NOMO-1 treated with dmso at 0.1 percent for 144 hours (cell line): ENCODE data around the gene CAMK1D.
"Not testable (repeated sequence)": the region's sequence is repeated elsewhere in the genome, so short reads cannot be mapped to it uniquely, and the experiment has no call there.

Source experiments
- DNase-seq: peaks from one replicate; lab custom pipeline; 2025; ENCODE audit not compliant: unreplicated experiment; lab: John Stamatoyannopoulos, UW

CAMK1D gene

DNA sequence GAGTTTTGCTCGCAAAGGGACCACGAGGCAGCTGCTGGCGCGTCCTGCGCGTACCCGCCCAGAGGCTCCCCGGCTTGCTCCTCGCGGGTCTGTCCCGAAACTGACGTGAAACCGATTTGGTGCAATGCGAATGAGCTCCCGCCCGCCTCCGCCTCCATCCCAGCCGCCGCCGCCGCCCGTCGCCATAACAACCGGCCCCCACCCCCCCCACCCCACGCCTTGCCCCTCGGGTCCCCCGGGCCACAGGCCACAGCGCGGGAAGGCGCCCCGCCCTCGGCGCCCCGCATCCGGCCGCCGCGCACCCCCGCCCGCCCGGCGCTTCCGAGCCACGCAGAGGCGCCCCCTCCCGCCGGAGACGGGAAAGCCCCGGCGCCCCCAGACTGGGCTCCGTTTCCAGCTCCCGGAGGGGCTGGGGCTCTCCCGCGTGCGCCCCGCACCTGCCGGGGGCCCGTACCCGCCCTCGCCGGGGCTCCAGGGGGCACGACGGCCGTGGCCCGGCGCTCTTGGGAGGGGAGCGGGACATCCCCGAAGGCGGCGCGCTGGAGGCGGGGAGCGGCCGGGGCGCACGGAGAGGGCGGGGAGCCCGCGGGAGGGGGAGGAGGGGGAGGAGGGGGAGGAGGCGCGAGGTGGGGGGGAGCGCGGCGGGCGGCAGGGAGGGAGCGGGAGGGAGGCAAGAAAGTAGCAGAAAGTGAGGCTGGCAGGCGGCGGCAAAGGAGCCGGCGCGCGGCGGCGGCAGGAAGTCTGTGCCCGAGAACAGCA is at the start of gene CAMK1D:
Gene CAMK1D (plus strand): TSS at position 678 of the 759 bp plus-strand sequence.
- DNase-seq = peak; percentile 88

DNA sequence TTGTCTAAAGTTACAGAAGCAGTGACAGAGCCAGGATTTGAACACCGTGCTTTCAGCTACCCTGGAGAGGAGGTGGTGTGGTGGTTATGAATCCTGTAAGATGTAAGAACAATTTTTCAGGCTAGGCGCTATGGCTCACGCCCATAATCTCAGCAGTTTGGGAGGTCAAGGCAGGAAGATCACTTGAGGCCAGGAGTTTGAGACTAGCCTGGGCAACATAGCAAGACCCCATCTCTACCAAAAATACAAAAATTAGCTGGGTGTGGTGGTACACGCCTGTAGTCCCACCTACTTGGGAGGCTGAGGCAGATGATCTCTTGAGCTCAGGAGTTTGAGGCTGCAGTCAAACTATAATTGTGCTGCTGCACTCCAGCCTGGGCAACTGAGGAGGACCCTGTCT is 48.3 kb upstream of the CAMK1D start:
- DNase-seq = not testable (repeated sequence)

DNA sequence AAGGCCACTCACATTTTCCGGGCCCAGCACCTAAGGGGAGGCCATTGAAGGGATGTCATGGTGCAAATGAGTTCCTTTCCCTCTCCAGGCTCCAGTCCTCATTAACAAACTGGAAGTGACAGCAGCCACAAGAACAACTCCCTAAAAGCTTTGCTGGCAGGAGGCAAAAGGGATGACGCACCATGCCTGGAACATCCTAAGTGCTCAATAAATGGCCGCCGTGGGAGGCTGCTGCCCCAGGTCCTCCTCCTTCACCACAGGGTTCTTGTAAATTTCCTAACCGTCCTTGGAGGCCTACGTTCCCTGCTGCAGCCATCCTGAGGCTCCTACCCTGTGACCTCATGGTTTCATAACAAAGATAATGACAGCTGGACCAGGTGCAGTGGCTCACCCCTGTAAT is 41.3 kb upstream of the CAMK1D start:
- no peak for DNase-seq

GRCh38 chr10:12308736-12309375 is 40.5 kb upstream of the CAMK1D start:
- DNase-seq = no peak

DNA sequence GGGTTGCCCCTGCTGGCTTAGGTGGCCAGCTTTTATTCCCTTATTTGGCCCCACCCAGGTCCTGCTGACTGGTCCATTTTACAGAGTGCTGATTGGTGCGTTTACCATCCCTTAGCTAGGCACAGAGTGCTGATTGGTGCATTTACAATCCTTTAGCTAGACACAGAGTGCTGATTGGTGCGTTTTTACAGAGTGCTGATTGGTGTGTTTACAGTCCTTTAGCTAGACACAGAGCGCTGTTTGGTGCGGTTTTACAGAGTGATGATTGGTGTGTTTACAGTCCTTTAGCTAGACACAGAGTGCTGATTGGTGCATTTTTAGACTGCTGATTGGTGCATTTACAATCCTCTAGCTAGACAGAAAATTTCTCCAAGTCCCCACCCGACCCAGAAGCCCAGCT is 39.6 kb upstream of the CAMK1D start:
- not testable (repeated sequence) for DNase-seq

- no peak for DNase-seq
These were observed 34.5 kb upstream of the CAMK1D start for GRCh38 chr10:12314836-12315235.

GRCh38 chr10:12319076-12319475 is 30.3 kb upstream of the CAMK1D start:
- no peak for DNase-seq

- DNase-seq = no peak
These were observed 28.5 kb upstream of the CAMK1D start for GRCh38 chr10:12320892-12321291.

DNA sequence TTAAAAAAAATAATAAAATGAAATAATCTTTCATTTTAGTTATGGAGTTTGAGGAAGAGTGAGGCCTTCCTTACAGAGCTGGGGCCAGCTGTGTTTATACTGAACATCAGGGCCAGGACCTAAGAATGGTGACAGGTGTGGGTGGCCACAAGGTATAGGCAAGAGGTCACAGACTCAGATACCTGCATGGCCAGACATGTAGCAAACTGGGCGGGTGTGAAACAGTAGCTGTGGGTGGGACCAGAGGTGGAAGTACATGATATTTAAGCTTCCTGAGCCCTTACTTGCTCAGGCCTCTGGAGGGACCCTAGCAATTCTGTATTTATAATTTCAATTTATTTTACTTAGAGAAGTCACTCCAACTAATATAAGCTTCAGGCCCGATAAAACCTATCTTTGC is 27.7 kb upstream of the CAMK1D start:
- DNase-seq = no peak

- DNase-seq = no peak
These were observed 26.7 kb upstream of the CAMK1D start for GRCh38 chr10:12322583-12323131.

GRCh38 chr10:12324530-12324929 is 24.8 kb upstream of the CAMK1D start:
- DNase-seq = no peak

- DNase-seq = no peak
These were observed 22.3 kb upstream of the CAMK1D start for GRCh38 chr10:12327074-12327473.

DNA sequence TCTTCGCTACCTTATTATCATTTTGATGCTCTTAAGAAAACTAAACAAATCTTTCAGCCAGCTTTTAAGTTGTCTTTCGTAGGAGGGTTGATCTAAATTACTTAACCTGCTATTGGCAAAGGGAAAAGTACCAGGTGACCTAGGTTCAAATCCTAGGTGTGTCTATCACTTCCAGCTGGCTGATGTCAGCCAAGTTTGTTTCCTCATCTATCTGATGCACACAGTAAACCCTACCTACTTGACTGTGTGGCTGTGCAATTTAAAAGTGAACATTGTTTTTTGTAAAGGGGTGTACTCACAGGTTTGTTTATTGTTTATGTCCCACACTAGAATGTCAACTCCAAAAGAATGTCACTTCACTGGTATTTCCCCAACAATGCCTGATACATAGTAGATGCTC is 21.9 kb upstream of the CAMK1D start:
- DNase-seq = no peak

DNA sequence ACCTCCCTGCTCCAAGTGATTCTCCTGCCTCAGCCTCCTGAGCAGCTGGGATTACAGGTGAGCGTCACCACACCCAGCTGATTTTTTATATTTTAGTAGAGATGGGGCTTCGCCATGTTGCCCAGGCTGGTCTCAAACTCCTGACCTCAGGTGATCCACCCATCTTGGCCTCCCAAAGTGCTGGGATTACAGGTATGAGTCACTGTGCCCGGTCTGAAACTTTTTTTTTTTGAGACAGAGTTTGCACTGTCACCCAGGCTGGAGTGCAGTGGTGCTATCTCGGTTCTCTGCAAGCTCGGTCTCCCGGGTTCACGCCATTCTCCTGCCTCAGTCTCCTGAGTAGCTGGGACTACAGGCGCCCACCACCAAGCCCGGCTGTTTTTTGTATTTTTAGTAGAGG is 21.0 kb upstream of the CAMK1D start:
- not testable (repeated sequence) for DNase-seq

- no peak for DNase-seq
These were observed 16.6 kb upstream of the CAMK1D start for GRCh38 chr10:12332572-12333379.

- peak; percentile 44 for DNase-seq
These were observed 15.8 kb upstream of the CAMK1D start for GRCh38 chr10:12333380-12334185.

- DNase-seq = no peak
These were observed 15.2 kb upstream of the CAMK1D start for GRCh38 chr10:12334186-12334530.

GRCh38 chr10:12335169-12335568 is 14.2 kb upstream of the CAMK1D start:
- DNase-seq = not testable (repeated sequence)

DNA sequence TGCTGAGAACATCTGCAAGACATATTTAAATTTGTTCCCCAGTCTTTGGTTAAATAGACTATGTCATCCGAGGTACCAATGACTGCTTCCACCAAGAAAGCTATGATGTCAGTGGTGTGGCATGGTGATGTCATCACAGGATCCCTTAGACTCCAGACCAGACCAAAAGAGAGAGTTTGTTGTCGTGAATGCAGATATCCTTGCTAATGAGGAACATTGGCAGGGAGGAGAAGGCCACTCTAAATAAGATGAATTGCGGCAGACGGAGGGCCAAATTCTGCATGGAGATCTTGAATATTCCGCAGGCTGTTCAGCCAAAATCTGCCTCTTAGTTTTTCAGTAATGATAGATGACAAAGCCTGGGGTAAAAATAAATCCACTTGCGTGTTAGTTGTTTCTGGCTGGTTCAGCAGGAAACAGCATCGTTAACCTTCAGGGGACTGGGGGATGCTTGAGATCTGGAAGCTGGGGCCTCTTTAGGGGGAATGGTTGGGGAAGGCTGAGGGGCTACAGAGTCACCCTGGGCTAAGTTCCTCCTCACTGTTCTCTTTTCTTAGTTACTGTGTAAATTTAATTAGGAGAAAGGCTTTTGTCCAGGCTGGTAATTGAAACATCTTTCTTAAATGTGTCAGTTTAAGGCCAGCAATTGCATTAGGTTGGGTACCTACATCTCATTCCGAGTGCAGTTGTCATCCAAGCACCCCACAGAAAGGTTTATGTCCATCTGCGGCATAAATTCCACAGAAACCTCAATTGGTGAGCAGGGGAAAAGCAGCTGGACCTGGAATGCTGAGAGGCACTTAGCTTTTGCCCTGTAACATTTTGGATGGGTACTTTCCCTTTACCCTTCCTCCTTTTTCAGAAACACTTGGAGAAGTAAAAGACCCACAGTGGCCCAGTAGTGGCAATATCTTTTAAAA is 11.6 kb upstream of the CAMK1D start:
- DNase-seq = no peak

GRCh38 chr10:12338981-12339380 is 10.4 kb upstream of the CAMK1D start:
- DNase-seq = no peak
